ENCODE data around the gene PYCR2.

The PYCR2 gene

GRCh38 chr1:225881081-225881958 lies 42.7 kb downstream of the PYCR2 start:
- H3K4me3 ChIP-seq (ENCODE audit: control insufficient read depth, low read depth, low read length): peak overlapping the region; percentile 92
- peak; percentile 30 for DNase-seq (ENCODE audit: low read depth)
- TF ChIP-seq, protein P1, sequence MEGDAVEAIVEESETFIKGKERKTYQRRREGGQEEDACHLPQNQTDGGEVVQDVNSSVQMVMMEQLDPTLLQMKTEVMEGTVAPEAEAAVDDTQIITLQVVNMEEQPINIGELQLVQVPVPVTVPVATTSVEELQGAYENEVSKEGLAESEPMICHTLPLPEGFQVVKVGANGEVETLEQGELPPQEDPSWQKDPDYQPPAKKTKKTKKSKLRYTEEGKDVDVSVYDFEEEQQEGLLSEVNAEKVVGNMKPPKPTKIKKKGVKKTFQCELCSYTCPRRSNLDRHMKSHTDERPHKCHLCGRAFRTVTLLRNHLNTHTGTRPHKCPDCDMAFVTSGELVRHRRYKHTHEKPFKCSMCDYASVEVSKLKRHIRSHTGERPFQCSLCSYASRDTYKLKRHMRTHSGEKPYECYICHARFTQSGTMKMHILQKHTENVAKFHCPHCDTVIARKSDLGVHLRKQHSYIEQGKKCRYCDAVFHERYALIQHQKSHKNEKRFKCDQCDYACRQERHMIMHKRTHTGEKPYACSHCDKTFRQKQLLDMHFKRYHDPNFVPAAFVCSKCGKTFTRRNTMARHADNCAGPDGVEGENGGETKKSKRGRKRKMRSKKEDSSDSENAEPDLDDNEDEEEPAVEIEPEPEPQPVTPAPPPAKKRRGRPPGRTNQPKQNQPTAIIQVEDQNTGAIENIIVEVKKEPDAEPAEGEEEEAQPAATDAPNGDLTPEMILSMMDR (conservative IDR thresholded peaks at IDR 0.05; ENCODE audit: control insufficient read depth, insufficient read depth, low read depth, low read length): no peak

DNA sequence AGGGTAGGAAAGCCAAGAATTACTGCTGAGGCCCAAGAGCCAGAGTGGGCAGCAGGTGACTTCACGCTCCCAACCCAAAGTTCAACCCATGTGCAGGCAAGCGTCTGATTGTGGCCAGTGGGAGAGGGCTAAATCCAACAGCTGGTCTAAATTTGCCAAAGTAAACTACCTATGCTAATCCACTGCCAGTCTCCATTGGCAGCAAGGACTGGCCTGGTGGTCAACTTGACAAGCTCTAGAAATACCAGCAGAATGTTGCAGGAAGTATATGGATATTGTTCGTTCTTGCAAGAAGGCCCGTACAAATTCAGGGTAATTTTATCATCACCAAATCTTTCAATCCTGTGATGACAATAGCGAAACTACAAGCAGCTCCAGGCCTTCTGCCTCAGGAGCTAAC lies 43.4 kb downstream of the PYCR2 start:
- no peak overlapping the region for H3K4me3 ChIP-seq (ENCODE audit: control insufficient read depth, low read depth, low read length)
- no peak for DNase-seq (ENCODE audit: low read depth)
- TF ChIP-seq, protein P1 (conservative IDR thresholded peaks at IDR 0.05; ENCODE audit: control insufficient read depth, insufficient read depth, low read depth, low read length): no peak

DNA sequence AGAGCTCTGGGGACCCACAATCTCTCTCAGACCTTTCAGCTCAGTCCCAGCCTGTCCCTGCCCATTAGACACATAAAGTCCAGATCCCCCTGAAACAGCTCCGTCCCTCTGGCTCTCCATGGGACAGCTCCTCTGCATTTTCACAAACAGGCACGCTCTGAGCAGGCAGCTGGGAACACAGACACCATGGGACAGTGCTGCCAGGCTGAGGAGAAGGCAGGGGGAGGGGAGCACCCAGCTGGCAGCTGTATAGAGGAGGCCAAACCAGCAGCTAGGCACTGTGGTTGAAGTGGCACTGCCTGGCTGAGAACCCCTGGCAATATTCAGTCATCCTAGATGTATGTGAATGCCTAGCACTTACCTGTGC lies 43.8 kb downstream of the PYCR2 start:
- no peak for DNase-seq (ENCODE audit: low read depth)
- TF ChIP-seq, protein P1 (conservative IDR thresholded peaks at IDR 0.05; ENCODE audit: control insufficient read depth, insufficient read depth, low read depth, low read length): no peak
- no peak overlapping the region for H3K4me3 ChIP-seq (ENCODE audit: control insufficient read depth, low read depth, low read length)

DNA sequence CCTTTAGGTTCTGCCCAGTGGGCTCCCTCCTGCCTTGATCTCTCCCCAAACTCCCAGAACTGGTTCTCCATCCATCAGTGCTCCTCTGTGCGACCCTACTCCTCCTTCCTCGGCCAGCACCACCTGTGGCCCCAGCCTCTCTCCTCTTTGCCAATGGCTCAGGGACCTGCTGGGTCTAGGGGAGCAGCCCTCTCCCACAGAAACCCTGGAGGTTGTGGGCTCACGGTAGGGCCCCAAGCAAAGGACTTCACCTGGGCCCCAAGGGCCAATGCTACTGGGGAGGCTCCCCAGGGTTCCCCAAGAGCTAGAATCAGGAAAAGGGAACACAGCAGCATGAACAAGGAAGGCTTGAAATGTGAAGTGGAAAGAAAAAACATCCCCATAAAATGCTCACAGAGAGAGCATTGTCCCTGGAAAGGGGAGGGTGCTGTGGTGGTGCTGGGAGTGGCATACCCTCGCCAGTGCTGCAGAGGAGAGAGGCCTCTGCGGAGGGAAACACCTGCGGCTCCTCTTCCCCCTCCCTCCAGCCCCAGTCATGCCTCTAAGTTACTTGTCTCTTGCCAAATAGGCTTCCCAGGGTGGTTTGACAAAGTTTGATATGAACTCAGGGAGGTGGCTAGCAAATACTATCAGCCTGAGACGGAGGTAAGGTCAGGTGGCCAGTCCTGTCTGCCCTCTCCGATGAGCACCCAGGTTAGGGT lies 44.4 kb downstream of the PYCR2 start:
- DNase-seq (ENCODE audit: low read depth): no peak
- TF ChIP-seq, protein P1 (conservative IDR thresholded peaks at IDR 0.05; ENCODE audit: control insufficient read depth, insufficient read depth, low read depth, low read length): no peak
- no peak overlapping the region for H3K4me3 ChIP-seq (ENCODE audit: control insufficient read depth, low read depth, low read length)

GRCh38 chr1:225878282-225878681 lies 45.8 kb downstream of the PYCR2 start:
- no peak for DNase-seq (ENCODE audit: low read depth)
- TF ChIP-seq, protein P1 (conservative IDR thresholded peaks at IDR 0.05; ENCODE audit: control insufficient read depth, insufficient read depth, low read depth, low read length): no peak
- H3K4me3 ChIP-seq (ENCODE audit: control insufficient read depth, low read depth, low read length): no peak overlapping the region

GRCh38 chr1:225877580-225877979 lies 46.5 kb downstream of the PYCR2 start:
- no peak overlapping the region for H3K4me3 ChIP-seq (ENCODE audit: control insufficient read depth, low read depth, low read length)
- DNase-seq (ENCODE audit: low read depth): peak; percentile 38

More at GRCh38 chr1:225877580-225877979, 46.5 kb downstream of the PYCR2 start:
- TF ChIP-seq, protein P1 (conservative IDR thresholded peaks at IDR 0.05; ENCODE audit: control insufficient read depth, insufficient read depth, low read depth, low read length): peak; percentile 50

All from fibroblast of mammary gland (primary cell).